SH-SY5Y (cell line): ENCODE measurements around the gene APOO.

Experiments used
- GATA2 ChIP-seq: IDR thresholded peaks from 2 replicates; pipeline ENCODE4 v1.6.1; 2011; ENCODE audit warnings: mild to moderate bottlenecking, low read depth, low read length
- GATA3 ChIP-seq: IDR thresholded peaks from 2 replicates; pipeline ENCODE4 v1.6.1; 2011; ENCODE audit warnings: low read depth, mild to moderate bottlenecking, low read length, moderate library complexity

DNA sequence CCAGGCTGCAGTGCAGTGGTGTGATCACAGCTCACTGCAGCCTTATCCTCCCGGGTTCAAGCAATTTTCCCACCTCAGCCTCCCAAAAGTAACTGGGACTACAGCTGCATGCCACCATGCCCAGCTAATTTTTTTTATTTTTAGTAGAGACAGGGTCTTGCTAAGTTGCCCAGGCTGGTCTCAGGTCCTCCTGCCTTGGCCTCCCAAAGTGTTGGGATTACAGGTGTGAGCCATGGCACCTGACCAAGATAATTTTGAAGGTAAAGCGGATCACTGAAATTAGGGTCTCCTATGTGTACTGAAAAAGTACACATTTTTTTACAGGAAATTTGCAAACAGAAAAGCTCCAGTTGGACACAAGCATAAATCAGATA is 120.0 kb downstream of the APOO start:
- TF ChIP-seq GATA2 (no peak), GATA3 (no peak)
